ENCODE measurements around the gene APPBP2. TPM values are rescaled to one million over a fixed set of nuclear protein-coding genes. Genes with fewer than 3 reads are reported as not detected.

The APPBP2 gene
- polyA plus RNA-seq, 3 donors = 6.4 to 14.7 (median 10.4) TPM

DNA sequence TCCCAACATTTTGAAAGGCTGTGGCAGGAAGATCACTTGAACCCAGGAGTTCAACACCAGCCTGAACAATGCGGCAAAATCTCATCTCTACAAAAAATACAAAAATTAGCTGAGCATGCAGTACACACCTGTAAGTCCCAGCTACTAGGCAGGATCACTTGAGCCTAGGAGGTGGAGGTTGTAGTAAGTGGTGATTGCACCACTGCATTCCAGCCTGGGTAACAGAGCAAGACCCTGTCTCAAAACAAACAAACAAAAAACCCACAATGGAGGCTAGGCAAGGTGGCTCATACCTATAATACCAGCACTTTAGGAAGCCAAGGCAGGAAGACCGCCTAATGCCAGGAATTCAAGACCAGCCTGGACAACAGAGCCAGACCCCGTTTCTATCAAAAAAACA is 12.0 kb downstream of the APPBP2 start:
- H3K4me3 ChIP-seq (replicated peaks in 1 of 3; ENCODE audit: low read depth in 2 of 3, low read length in 3 of 3) = no peak overlapping the region
- H3K27ac ChIP-seq (ENCODE audit: low read depth in 1 of 2, low read length in 2 of 2) = no peak overlapping the region
- H3K27me3 Mint-ChIP-seq (ENCODE audit: low read depth in 3 of 3) = no peaks in the 10 kb centered on the region
- no peak overlapping the region for H2AFZ ChIP-seq (ENCODE audit: insufficient read depth, low read depth, low read length, poor library complexity, severe bottlenecking)
- no peak overlapping the region for H3K4me3 Mint-ChIP-seq
- H3K79me2 ChIP-seq (ENCODE audit: insufficient read depth, low read length) = peaks cover 86% of the 10 kb centered on the region
- H3K36me3 Mint-ChIP-seq = peaks cover 32 to 71% of the 10 kb centered on the region in 2 donors
- peak overlapping the region in 1 of 7 donors; percentile 22 for H3K27ac Mint-ChIP-seq
- TF ChIP-seq, protein P1, sequence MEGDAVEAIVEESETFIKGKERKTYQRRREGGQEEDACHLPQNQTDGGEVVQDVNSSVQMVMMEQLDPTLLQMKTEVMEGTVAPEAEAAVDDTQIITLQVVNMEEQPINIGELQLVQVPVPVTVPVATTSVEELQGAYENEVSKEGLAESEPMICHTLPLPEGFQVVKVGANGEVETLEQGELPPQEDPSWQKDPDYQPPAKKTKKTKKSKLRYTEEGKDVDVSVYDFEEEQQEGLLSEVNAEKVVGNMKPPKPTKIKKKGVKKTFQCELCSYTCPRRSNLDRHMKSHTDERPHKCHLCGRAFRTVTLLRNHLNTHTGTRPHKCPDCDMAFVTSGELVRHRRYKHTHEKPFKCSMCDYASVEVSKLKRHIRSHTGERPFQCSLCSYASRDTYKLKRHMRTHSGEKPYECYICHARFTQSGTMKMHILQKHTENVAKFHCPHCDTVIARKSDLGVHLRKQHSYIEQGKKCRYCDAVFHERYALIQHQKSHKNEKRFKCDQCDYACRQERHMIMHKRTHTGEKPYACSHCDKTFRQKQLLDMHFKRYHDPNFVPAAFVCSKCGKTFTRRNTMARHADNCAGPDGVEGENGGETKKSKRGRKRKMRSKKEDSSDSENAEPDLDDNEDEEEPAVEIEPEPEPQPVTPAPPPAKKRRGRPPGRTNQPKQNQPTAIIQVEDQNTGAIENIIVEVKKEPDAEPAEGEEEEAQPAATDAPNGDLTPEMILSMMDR (IDR thresholded peaks at IDR 0.05) = no peak
- peaks cover 95% of the 10 kb centered on the region for H4K20me1 ChIP-seq (ENCODE audit: insufficient read depth, low read length)
- peaks cover 14 to 71% of the 10 kb centered on the region in 2 donors for H3K36me3 ChIP-seq (replicated peaks in 1 of 2; ENCODE audit: control insufficient read depth in 1 of 2, insufficient read depth in 2 of 2, low read length in 2 of 2)
- no peaks in the 10 kb centered on the region for H3K27me3 ChIP-seq (ENCODE audit: control insufficient read depth in 2 of 2, insufficient read depth in 2 of 2, low read length in 2 of 2)
- WGBS (ENCODE audit: insufficient coverage) = 92% methylated on average over 2 of the region's 3 CpGs
- H3K9me3 ChIP-seq (replicated peaks in 1 of 2; ENCODE audit: control insufficient read depth in 1 of 2, insufficient read depth in 1 of 2, low read length in 2 of 2) = no peaks in the 10 kb centered on the region
- no peak overlapping the region for H3K4me2 ChIP-seq (replicated peaks; ENCODE audit: extremely low read depth, low read length, poor library complexity, severe bottlenecking)
- H3K4me1 ChIP-seq (ENCODE audit: control insufficient read depth in 1 of 2, insufficient read depth in 2 of 2, low read length in 2 of 2) = no peaks in the 10 kb centered on the region
- intact Hi-C loops (cut with micrococcal nuclease) = no loop called here
- H3K9me3 Mint-ChIP-seq = no peaks in the 10 kb centered on the region
- H3K9ac ChIP-seq (ENCODE audit: insufficient read depth, low read length, poor library complexity, severe bottlenecking) = no peak overlapping the region
- DNase-seq = no peak
- no peaks in the 10 kb centered on the region for H3K4me1 Mint-ChIP-seq

DNA sequence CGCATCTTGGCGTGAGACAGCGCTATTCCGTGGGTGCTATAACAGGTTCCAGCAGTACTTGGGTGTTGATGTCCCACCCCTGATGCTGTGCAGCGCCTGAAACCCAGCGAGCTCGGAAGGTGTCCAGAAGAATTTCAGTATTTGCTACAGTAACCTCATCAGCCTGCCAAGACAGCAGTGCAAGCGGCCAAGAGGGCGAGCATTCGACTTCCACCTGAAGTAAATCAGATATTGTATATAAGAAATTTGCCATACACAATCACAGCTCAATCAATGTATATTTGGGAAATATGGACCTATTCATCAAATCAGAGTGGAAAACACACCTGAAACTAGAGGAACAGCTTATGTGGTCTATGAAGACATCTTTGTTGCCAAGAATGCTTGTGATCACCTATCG is 13.0 kb downstream of the APPBP2 start:
- H3K9ac ChIP-seq (ENCODE audit: insufficient read depth, low read length, poor library complexity, severe bottlenecking) = no peak overlapping the region
- 100% methylated on average over 5 of the region's 11 CpGs for WGBS (ENCODE audit: insufficient coverage)
- H3K9me3 Mint-ChIP-seq = no peaks in the 10 kb centered on the region
- peaks cover 14 to 69% of the 10 kb centered on the region in 2 donors for H3K36me3 ChIP-seq (replicated peaks in 1 of 2; ENCODE audit: control insufficient read depth in 1 of 2, insufficient read depth in 2 of 2, low read length in 2 of 2)
- TF ChIP-seq, protein P1 (IDR thresholded peaks at IDR 0.05) = no peak
- H3K36me3 Mint-ChIP-seq = peaks cover 31 to 67% of the 10 kb centered on the region in 2 donors
- no peak overlapping the region for H3K4me2 ChIP-seq (replicated peaks; ENCODE audit: extremely low read depth, low read length, poor library complexity, severe bottlenecking)
- H4K20me1 ChIP-seq (ENCODE audit: insufficient read depth, low read length) = peaks cover 95% of the 10 kb centered on the region
- no peak for DNase-seq
- intact Hi-C loops (cut with micrococcal nuclease) = no loop called here
- no peaks in the 10 kb centered on the region for H3K27me3 ChIP-seq (ENCODE audit: control insufficient read depth in 2 of 2, insufficient read depth in 2 of 2, low read length in 2 of 2)
- no peaks in the 10 kb centered on the region for H3K4me1 ChIP-seq (ENCODE audit: control insufficient read depth in 1 of 2, insufficient read depth in 2 of 2, low read length in 2 of 2)
- no peak overlapping the region for H2AFZ ChIP-seq (ENCODE audit: insufficient read depth, low read depth, low read length, poor library complexity, severe bottlenecking)
- H3K4me3 ChIP-seq (replicated peaks in 1 of 3; ENCODE audit: low read depth in 2 of 3, low read length in 3 of 3) = no peak overlapping the region
- no peaks in the 10 kb centered on the region for H3K4me1 Mint-ChIP-seq
- no peaks in the 10 kb centered on the region for H3K9me3 ChIP-seq (replicated peaks in 1 of 2; ENCODE audit: control insufficient read depth in 1 of 2, insufficient read depth in 1 of 2, low read length in 2 of 2)
- no peaks in the 10 kb centered on the region for H3K27me3 Mint-ChIP-seq (ENCODE audit: low read depth in 3 of 3)
- no peak overlapping the region for H3K4me3 Mint-ChIP-seq
- no peak overlapping the region for H3K27ac ChIP-seq (ENCODE audit: low read depth in 1 of 2, low read length in 2 of 2)
- peaks cover 86% of the 10 kb centered on the region for H3K79me2 ChIP-seq (ENCODE audit: insufficient read depth, low read length)
- H3K27ac Mint-ChIP-seq = no peak overlapping the region
